H1 (cell line): ENCODE results near the gene SPATA33. TPM values are rescaled to one million over a fixed set of nuclear protein-coding genes. Genes with fewer than 3 reads are reported as not detected.

Source experiments
- KDM5A ChIP-seq: fragments of 200-600 bp; IDR thresholded peaks from 2 replicates; pipeline ENCODE4 v1.7.1; 2012; ENCODE audit warnings: mild to moderate bottlenecking, low read length, inconsistent platforms, mixed read lengths
- polyA plus RNA-seq, 7 experiments: library from polyadenylated mRNA; depleted of rRNA in 3 of 7; stranded (reverse) in 5 of 7; unstranded in 2 of 7; fragments of >200 nt in 5 of 7; fragments of 200-250 nt in 2 of 7; gene quantifications; 1 replicate in 5 of 7; 2 replicates in 1 of 7; 4 replicates in 1 of 7; pipeline versions ENCODE4 v1.2.1 to v1.2.3, GENCODE V29; 2011 to 2013; ENCODE audit warnings: missing spikeins in 2 of 7, mixed read lengths in 2 of 7
- total RNA-seq: library from RNA; stranded (reverse); fragmentation: NEBNext Ultra II Directional; extraction: Animal tissue kit (Norgen Biotek cat#: 25700); gene quantifications from 2 replicates; pipeline ENCODE4 v1.2.1, GENCODE V29; 2021

Gene SPATA33
- total and polyA plus RNA-seq, 2 of the 8 experiments (the other 6 are each of a cell fraction or from before 2014, with no cell fraction given) = 5.4 to 16.9 TPM

- TF ChIP-seq KDM5A = no peak
Observed at GRCh38 chr16:89708481-89708931, 50.9 kb downstream of the SPATA33 start (continued).
